ENCODE data around the gene ADORA1. TPM values are rescaled to one million over a fixed set of nuclear protein-coding genes. Genes with fewer than 3 reads are reported as not detected.

The ADORA1 gene
- total and polyA plus RNA-seq, 4 experiments from 2014 or later: 0.10 TPM; not detected in 3

DNA sequence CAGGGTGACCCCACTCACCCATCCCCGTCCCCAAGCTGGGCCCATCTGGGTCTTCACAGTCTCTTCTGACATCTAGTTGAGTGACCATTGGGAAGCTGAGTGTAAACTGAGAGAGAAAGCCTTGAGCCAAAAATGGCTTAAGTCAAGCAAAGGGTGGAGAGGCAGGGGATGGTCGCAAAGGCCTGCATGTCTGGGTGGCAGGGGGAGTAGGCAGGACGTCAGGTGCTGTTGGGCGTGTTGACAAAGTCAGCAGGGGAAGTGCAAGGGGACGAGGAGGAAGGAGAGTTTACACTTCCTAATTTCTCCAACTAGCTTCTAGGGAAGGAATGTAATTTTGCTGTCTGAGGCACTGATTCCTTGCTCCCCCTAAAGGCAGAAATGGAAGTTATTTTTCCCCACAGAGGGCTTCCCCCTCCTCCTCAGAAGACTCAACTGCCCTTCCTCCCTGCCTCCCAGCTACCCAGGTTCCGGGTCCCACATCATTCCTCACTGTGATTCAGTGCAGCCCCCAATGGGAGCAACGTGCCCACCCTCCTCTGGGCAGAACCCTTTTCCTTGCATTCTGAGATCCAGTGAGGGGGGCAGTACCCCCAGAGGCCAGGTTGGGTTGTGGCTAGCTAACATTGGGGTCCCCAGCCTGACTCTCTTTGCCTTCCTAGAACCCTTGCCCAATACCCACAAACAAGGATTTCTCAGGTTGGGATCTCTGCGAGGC lies 1.2 kb upstream of the ADORA1 start:
- H3K36me3 Mint-ChIP-seq: no peaks in the 10 kb centered on the region
- CTCF ChIA-PET (ENCODE audit: partially characterized antibody): interaction anchor here (0.8 kb wide), 1 partner anchor 8 kb away, joined by 3 read pairs; no protein-coding TSS in a partner anchor

DNA sequence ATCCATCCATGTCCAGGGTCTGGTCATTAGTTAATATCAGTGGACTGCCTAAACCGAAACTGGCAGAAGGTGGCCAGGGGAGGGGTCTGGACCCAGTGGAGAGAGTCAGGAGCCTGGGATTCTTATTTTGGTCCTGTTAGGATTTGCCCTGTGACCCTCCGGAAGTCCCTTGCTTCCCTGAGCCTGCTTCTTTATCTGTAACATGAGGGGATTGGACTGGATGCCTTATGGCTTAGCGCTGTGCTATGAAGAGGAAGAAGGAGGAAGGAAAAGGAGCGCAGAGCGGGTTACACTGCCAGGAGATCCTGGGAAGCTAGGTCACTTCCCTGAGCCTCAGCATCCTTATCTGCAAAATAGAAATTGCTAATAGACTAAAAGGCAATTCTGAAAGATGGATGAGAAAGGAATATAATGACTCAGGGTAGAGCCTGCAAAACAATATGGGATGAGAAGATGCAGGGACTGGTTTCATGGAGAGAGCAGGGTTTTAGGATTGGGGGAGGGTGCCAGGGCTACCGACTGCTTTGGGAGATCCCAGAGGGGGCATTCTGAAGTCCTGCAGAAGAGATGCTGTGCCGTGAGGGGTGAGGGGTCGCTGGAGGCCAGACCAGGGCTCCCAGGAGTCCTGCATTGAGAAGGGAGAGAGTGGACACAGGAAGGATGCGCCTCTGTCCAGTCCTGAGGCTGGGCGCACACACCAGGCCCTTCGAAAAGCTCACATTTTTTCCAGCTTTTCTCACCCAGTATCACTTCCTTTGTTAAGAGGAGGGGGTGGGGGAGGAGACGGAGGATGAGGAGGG lies 460 bp upstream of the ADORA1 start:
- Mint-ChIP-seq H3K27me3 (peaks cover 35 to 48% of the 10 kb centered on the region in 2 donors), H3K4me3 (peak overlapping the region in 7 of 8 donors; percentile 7 to 65 (median 49)), H3K36me3 (no peaks in the 10 kb centered on the region), H3K4me1 (peaks cover 7 to 13% (median 9%) of the 10 kb centered on the region in 4 donors), H3K27ac (no peak overlapping the region), H3K9me3 (peaks cover 0 to 5% (median 0%) of the 10 kb centered on the region in 8 donors)
- H3K4me1 ChIP-seq (ENCODE audit: insufficient read depth, low read length): no peaks in the 10 kb centered on the region
- H3K4me3 ChIP-seq (ENCODE audit: low read length in 2 of 2): no peak overlapping the region
- no peak for DNase-seq
- H3K36me3 ChIP-seq (ENCODE audit: insufficient read depth, low read length): no peaks in the 10 kb centered on the region
- H3K9me3 ChIP-seq (ENCODE audit: control insufficient read depth in 1 of 2, low read length in 2 of 2): no peaks in the 10 kb centered on the region
- peaks cover 19% of the 10 kb centered on the region for H3K27me3 ChIP-seq (ENCODE audit: insufficient read depth, low read length)
- ChIA-PET POLR2A (ENCODE audit: partially characterized antibody) (no interaction called here), CTCF (ENCODE audit: partially characterized antibody) (no interaction called here)
- intact Hi-C loops (cut with micrococcal nuclease): no loop called here
- no peak overlapping the region for H3K27ac ChIP-seq (ENCODE audit: low read depth, low read length)

More for the DNA sequence above, 1.2 kb upstream of the ADORA1 start:
- H3K4me3 Mint-ChIP-seq: peak overlapping the region in 2 of 8 donors; percentile 17 to 25
- DNase-seq: no peak
- Histone ChIP-seq H3K27me3 (ENCODE audit: insufficient read depth, low read length) (peaks cover 22% of the 10 kb centered on the region), H3K4me1 (ENCODE audit: insufficient read depth, low read length) (no peaks in the 10 kb centered on the region), H3K4me3 (ENCODE audit: low read length in 2 of 2) (no peak overlapping the region), H3K27ac (ENCODE audit: low read depth, low read length) (no peak overlapping the region), H3K9me3 (ENCODE audit: control insufficient read depth in 1 of 2, low read length in 2 of 2) (no peaks in the 10 kb centered on the region), H3K36me3 (ENCODE audit: insufficient read depth, low read length) (no peaks in the 10 kb centered on the region)
- POLR2A ChIA-PET (ENCODE audit: partially characterized antibody): no interaction called here
- intact Hi-C loops (cut with micrococcal nuclease): no loop called here
- peaks cover 39 to 50% of the 10 kb centered on the region in 2 donors for H3K27me3 Mint-ChIP-seq
- H3K9me3 Mint-ChIP-seq: peaks cover 0 to 5% (median 0%) of the 10 kb centered on the region in 8 donors
- H3K4me1 Mint-ChIP-seq: peaks cover 7 to 13% (median 11%) of the 10 kb centered on the region in 4 donors
- H3K27ac Mint-ChIP-seq: no peak overlapping the region

DNA sequence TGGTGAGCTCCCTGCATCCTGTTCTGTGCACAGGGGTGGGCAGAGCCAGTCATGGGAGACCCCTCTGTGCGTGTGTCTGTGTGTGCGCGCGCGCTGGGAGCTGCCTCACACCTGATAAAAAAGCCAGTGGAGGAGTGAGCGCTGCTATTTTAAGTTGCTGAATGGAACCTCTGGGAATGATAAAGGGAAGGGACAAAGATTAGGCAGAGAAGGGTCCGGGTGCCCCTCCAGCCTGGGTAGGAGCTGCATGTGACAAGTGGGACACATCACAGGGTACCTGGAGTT lies 847 bp downstream of the ADORA1 start:
- Mint-ChIP-seq H3K9me3 (peaks cover 0 to 5% (median 0%) of the 10 kb centered on the region in 8 donors), H3K36me3 (no peaks in the 10 kb centered on the region), H3K27ac (no peak overlapping the region), H3K27me3 (peaks cover 31 to 45% of the 10 kb centered on the region in 2 donors), H3K4me1 (peaks cover 7 to 13% (median 9%) of the 10 kb centered on the region in 4 donors), H3K4me3 (peak overlapping the region in 2 of 8 donors; percentile 34 to 36)
- no peak for DNase-seq
- H3K9me3 ChIP-seq (ENCODE audit: control insufficient read depth in 1 of 2, low read length in 2 of 2): no peaks in the 10 kb centered on the region
- H3K27ac ChIP-seq (ENCODE audit: low read depth, low read length): no peak overlapping the region
- H3K4me3 ChIP-seq (ENCODE audit: low read length in 2 of 2): no peak overlapping the region
- intact Hi-C loops (cut with micrococcal nuclease): no loop called here
- no peaks in the 10 kb centered on the region for H3K36me3 ChIP-seq (ENCODE audit: insufficient read depth, low read length)
- peaks cover 19% of the 10 kb centered on the region for H3K27me3 ChIP-seq (ENCODE audit: insufficient read depth, low read length)
- no peaks in the 10 kb centered on the region for H3K4me1 ChIP-seq (ENCODE audit: insufficient read depth, low read length)
- POLR2A ChIA-PET (ENCODE audit: partially characterized antibody): no interaction called here
- CTCF ChIA-PET (ENCODE audit: partially characterized antibody): no interaction called here

DNA sequence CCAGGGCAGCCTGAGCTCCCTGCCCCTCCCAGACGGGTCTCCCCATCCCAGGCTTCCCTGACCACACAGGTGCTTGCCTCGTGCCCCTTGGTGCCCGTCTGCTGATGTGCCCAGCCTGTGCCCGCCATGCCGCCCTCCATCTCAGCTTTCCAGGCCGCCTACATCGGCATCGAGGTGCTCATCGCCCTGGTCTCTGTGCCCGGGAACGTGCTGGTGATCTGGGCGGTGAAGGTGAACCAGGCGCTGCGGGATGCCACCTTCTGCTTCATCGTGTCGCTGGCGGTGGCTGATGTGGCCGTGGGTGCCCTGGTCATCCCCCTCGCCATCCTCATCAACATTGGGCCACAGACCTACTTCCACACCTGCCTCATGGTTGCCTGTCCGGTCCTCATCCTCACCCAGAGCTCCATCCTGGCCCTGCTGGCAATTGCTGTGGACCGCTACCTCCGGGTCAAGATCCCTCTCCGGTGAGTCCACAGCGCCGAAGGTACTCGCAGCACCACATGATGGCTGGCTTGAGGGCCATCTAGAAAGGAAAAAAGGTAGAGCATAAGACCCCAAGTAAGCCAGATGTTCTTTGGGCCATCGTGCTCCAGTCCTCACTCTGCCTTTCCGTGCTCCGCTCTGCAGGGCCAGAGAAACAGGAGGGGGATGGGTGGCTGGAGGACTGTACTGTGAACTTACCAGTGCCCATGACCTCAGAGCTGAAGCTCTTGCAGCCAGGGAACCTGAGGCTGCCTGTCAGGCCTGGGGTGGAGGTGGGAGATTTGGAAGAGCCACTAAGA lies 1.4 kb downstream of the ADORA1 start:
- Mint-ChIP-seq H3K36me3 (no peaks in the 10 kb centered on the region), H3K27me3 (peaks cover 25 to 40% of the 10 kb centered on the region in 2 donors), H3K4me1 (peaks cover 7 to 13% (median 9%) of the 10 kb centered on the region in 4 donors), H3K4me3 (peak overlapping the region in 1 of 8 donors; percentile 34), H3K9me3 (peaks cover 0 to 5% (median 0%) of the 10 kb centered on the region in 8 donors), H3K27ac (no peak overlapping the region)
- CTCF ChIA-PET (ENCODE audit: partially characterized antibody): no interaction called here
- DNase-seq: no peak
- peaks cover 19% of the 10 kb centered on the region for H3K27me3 ChIP-seq (ENCODE audit: insufficient read depth, low read length)
- no peaks in the 10 kb centered on the region for H3K4me1 ChIP-seq (ENCODE audit: insufficient read depth, low read length)
- H3K9me3 ChIP-seq (ENCODE audit: control insufficient read depth in 1 of 2, low read length in 2 of 2): no peaks in the 10 kb centered on the region
- intact Hi-C loops (cut with micrococcal nuclease): no loop called here
- no peak overlapping the region for H3K4me3 ChIP-seq (ENCODE audit: low read length in 2 of 2)
- H3K36me3 ChIP-seq (ENCODE audit: insufficient read depth, low read length): no peaks in the 10 kb centered on the region
- POLR2A ChIA-PET (ENCODE audit: partially characterized antibody): no interaction called here
- no peak overlapping the region for H3K27ac ChIP-seq (ENCODE audit: low read depth, low read length)

DNA sequence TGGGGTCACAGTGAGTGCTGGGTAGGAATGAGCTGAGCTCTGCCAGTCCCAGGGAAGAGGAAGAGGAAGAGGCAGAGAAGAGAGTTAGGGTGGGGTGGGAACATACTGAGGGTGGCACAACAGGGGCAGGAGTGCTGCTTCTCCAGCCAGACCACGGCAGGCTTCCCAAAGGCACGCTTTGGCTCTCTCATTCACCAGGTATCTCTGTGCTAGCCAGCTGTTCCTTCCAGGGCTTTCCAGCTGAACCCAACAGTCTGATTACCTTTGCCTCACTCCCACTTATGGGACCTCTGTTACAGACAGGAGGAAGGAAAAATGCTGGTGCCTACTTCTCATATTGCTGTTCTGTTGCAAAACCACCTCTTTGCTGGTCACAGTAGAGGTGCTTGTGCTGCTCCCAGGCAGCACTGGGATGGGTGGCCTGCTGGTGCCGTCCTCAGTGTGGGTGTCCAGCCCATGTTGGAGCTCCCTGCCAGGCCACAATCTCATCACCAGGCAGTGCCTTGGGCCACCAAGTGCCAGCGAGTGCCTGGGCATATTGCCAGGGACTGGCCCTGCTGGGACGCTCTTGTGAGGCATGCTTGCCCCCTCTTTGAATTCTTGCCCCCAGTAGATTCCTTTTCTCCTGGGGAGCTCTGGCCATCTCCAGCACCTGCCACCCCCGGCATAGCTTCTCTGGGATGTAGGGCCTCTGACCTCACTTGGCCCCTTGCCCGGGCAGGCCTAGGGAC lies 2.1 kb downstream of the ADORA1 start:
- Histone ChIP-seq H3K27me3 (ENCODE audit: insufficient read depth, low read length) (peaks cover 19% of the 10 kb centered on the region), H3K27ac (ENCODE audit: low read depth, low read length) (no peak overlapping the region), H3K36me3 (ENCODE audit: insufficient read depth, low read length) (no peaks in the 10 kb centered on the region), H3K4me1 (ENCODE audit: insufficient read depth, low read length) (no peaks in the 10 kb centered on the region), H3K9me3 (ENCODE audit: control insufficient read depth in 1 of 2, low read length in 2 of 2) (no peaks in the 10 kb centered on the region), H3K4me3 (ENCODE audit: low read length in 2 of 2) (no peak overlapping the region)
- no peak for DNase-seq
- no peak overlapping the region for H3K4me3 Mint-ChIP-seq
- peaks cover 23 to 35% of the 10 kb centered on the region in 2 donors for H3K27me3 Mint-ChIP-seq
- peaks cover 0 to 5% (median 0%) of the 10 kb centered on the region in 8 donors for H3K9me3 Mint-ChIP-seq
- H3K36me3 Mint-ChIP-seq: no peaks in the 10 kb centered on the region
- peaks cover 7 to 13% (median 9%) of the 10 kb centered on the region in 4 donors for H3K4me1 Mint-ChIP-seq
- intact Hi-C loops (cut with micrococcal nuclease): no loop called here
- CTCF ChIA-PET (ENCODE audit: partially characterized antibody): interaction anchor here (1.3 kb wide), 1 partner anchor 23 kb away, joined by 3 read pairs; no protein-coding TSS in a partner anchor
- H3K27ac Mint-ChIP-seq: no peak overlapping the region
- POLR2A ChIA-PET (ENCODE audit: partially characterized antibody): no interaction called here

DNA sequence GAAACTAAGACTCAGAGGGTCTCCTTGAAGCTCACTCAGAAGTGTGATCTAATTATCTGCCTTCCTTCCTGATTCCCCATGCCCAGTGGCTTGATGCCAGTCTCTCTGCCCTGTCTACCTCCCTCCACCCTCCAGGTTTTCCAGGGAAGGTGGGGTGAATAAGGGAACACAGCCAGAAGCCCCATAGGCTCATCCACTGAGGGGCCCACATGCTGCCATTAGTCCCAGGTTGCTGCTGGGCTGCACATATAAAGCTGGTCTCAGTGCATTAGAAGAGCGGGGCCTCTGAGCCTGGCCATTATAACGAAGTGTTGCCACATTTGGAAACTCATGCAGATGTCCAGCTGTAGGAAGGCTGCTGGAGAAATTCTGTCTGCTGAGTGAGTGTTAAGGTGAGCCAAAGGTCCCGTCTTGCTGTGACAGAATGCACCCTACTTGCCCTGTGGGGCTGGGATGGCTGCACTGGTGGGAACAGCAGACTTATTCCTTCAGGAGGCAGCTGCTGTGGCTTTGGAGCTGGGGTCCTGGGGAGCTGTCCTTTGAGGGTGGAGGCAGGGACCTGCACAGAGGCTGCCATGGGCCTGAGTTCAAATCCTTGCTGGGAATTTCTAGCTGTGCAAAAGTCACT lies 2.9 kb downstream of the ADORA1 start:
- POLR2A ChIA-PET (ENCODE audit: partially characterized antibody): no interaction called here
- CTCF ChIA-PET (ENCODE audit: partially characterized antibody): interaction anchor here (1.3 kb wide), 1 partner anchor 22 kb away, joined by 3 read pairs; no protein-coding TSS in a partner anchor
- H3K4me3 ChIP-seq (ENCODE audit: low read length in 2 of 2): no peak overlapping the region

More for the DNA sequence above, 2.9 kb downstream of the ADORA1 start:
- H3K9me3 ChIP-seq (ENCODE audit: control insufficient read depth in 1 of 2, low read length in 2 of 2): no peaks in the 10 kb centered on the region
- H3K4me1 ChIP-seq (ENCODE audit: insufficient read depth, low read length): no peaks in the 10 kb centered on the region
- H3K27ac ChIP-seq (ENCODE audit: low read depth, low read length): no peak overlapping the region
- H3K27me3 Mint-ChIP-seq: peaks cover 22 to 28% of the 10 kb centered on the region in 2 donors
- H3K36me3 Mint-ChIP-seq: no peaks in the 10 kb centered on the region
- H3K27ac Mint-ChIP-seq: no peak overlapping the region
- H3K27me3 ChIP-seq (ENCODE audit: insufficient read depth, low read length): peaks cover 17% of the 10 kb centered on the region
- peaks cover 0 to 5% (median 0%) of the 10 kb centered on the region in 8 donors for H3K9me3 Mint-ChIP-seq
- intact Hi-C loops (cut with micrococcal nuclease): no loop called here
- no peak for DNase-seq
- H3K4me3 Mint-ChIP-seq: no peak overlapping the region
- H3K4me1 Mint-ChIP-seq: peaks cover 7 to 13% (median 9%) of the 10 kb centered on the region in 4 donors
- H3K36me3 ChIP-seq (ENCODE audit: insufficient read depth, low read length): no peaks in the 10 kb centered on the region
